HCT116 (cell line): ENCODE measurements around the gene SETD5. TPM values are rescaled to one million over a fixed set of nuclear protein-coding genes. Genes with fewer than 3 reads are reported as not detected.

Experiments
- ATAC-seq: fragments of 200-7000 bp; cut with Tn5 transposase; 2 replicates; pipeline ENCODE4 v1.9.1; 2020; ENCODE audit warnings: mild to moderate bottlenecking, moderate library complexity
- BruUV-seq: library from RNA; stranded (reverse); fragments of 400-500 nt; replicated peaks from 2 replicates; lab custom pipeline; 2021; lab: Mats Ljungman, UMichigan
- CTCF ChIA-PET: fragments of 300-600 bp; sonication (Branson Sonifier 250); formaldehyde crosslinking; loops from one replicate; lab custom pipeline; 2021; ENCODE audit warnings: antibody characterized with exemption; lab: Charles Lee
- POLR2A ChIA-PET: fragments of 300-600, 350-600 bp; sonication (Branson Sonifier 250); formaldehyde crosslinking; loops from one replicate; lab custom pipeline; 2021; ENCODE audit warnings: antibody characterized with exemption; lab: Charles Lee
- RAD21 ChIA-PET, 2 experiments: fragments of 300-600 bp; sonication (Branson Sonifier 250); formaldehyde crosslinking; loops; one replicate each; lab custom pipeline; 2023; ENCODE audit warnings: low total read pairs in 2 of 2; ENCODE audit not compliant: uncharacterized antibody in 2 of 2, unreplicated experiment in 2 of 2, low non-redundant PET in 1 of 2; lab: Charles Lee
- DNase-seq: peaks from one replicate; pipeline ENCODE4 v3.0.0-alpha.2; 2010; ENCODE audit warnings: low read depth, low spot score
- H2AFZ ChIP-seq: fragments of 200-600 bp; shearing (Covaris generic), sonication (generic); 2 replicates; pipeline ENCODE4 v1.6.1; 2017; ENCODE audit warnings: low read depth, mixed run types, mixed read lengths, antibody characterized with exemption, low read length; ENCODE audit not compliant: poor library complexity, severe bottlenecking
- H3K27ac ChIP-seq: 2 replicates; pipeline ENCODE4 v1.5.1; 2012; ENCODE audit warnings: low read depth, low read length
- H3K27me3 ChIP-seq: fragments of 200-600 bp; sonication (generic); 2 replicates; pipeline ENCODE4 v1.6.1; 2016; ENCODE audit warnings: mixed run types, low read length, mixed read lengths; ENCODE audit not compliant: insufficient read depth
- H3K36me3 ChIP-seq, 2 experiments: fragments of 200-500 bp in 1 of 2; fragments of 200-600 bp in 1 of 2; sonication (Bioruptor generic) in 1 of 2; sonication (generic) in 1 of 2; 2 replicates each; pipeline versions ENCODE4 v1.5.1 to v1.6.1; 2014 to 2016; ENCODE audit warnings: low read length in 2 of 2, inconsistent platforms in 1 of 2, mixed read lengths in 1 of 2, mixed run types in 1 of 2; ENCODE audit not compliant: insufficient read depth in 2 of 2, control insufficient read depth in 1 of 2
- H3K4me1 ChIP-seq, 2 experiments: fragments of 200-600 bp in 1 of 2; sonication (generic) in 1 of 2; 2 replicates each; pipeline versions ENCODE4 v1.5.1 to v1.6.1; 2012 to 2017; ENCODE audit warnings: low read length in 2 of 2, inconsistent platforms in 1 of 2, mild to moderate bottlenecking in 1 of 2, mixed read lengths in 1 of 2, mixed run types in 1 of 2, moderate library complexity in 1 of 2; ENCODE audit not compliant: insufficient read depth in 2 of 2, control insufficient read depth in 1 of 2
- H3K4me2 ChIP-seq: fragments of 200-600 bp; sonication (generic); 2 replicates; pipeline ENCODE4 v1.6.1; 2017; ENCODE audit warnings: mixed run types, low read length, mixed read lengths
- H3K4me3 ChIP-seq, 2 experiments: fragments of 200-600 bp in 1 of 2; sonication (generic) in 1 of 2; replicated peaks in 1 of 2; 2 replicates each; pipeline ENCODE4 v1.5.1; 2011 to 2016; ENCODE audit warnings: low read length in 2 of 2, control low read depth in 1 of 2, low read depth in 1 of 2, mild to moderate bottlenecking in 1 of 2, mixed read lengths in 1 of 2, mixed run types in 1 of 2
- H3K79me2 ChIP-seq: fragments of 200-600 bp; sonication (generic); 2 replicates; pipeline ENCODE4 v1.6.1; 2017; ENCODE audit warnings: mild to moderate bottlenecking, mixed run types, low read length, moderate library complexity, mixed read lengths; ENCODE audit not compliant: insufficient read depth
- H3K9ac ChIP-seq: fragments of 200-600 bp; sonication (generic); 2 replicates; pipeline ENCODE4 v1.6.1; 2016; ENCODE audit warnings: low read length, mixed read lengths
- H3K9me2 ChIP-seq: fragments of 200-600 bp; sonication (generic), shearing (Covaris generic); 2 replicates; pipeline ENCODE4 v1.6.1; 2017; ENCODE audit warnings: mixed run types, mild to moderate bottlenecking, moderate library complexity; ENCODE audit not compliant: insufficient read depth
- H3K9me3 ChIP-seq, 2 experiments: fragments of 200-500 bp in 1 of 2; fragments of 200-600 bp in 1 of 2; sonication (Bioruptor generic) in 1 of 2; sonication (generic) in 1 of 2; 2 replicates each; pipeline ENCODE4 v1.6.1; 2014 to 2017; ENCODE audit warnings: low read length in 2 of 2, mixed read lengths in 2 of 2, inconsistent platforms in 1 of 2, low read depth in 1 of 2, mild to moderate bottlenecking in 1 of 2, mixed run types in 1 of 2, moderate library complexity in 1 of 2; ENCODE audit not compliant: control insufficient read depth in 1 of 2, insufficient read depth in 1 of 2
- H4K20me1 ChIP-seq: fragments of 200-600 bp; sonication (generic), shearing (Covaris generic); 2 replicates; pipeline ENCODE4 v1.6.1; 2017; ENCODE audit warnings: mixed run types, mild to moderate bottlenecking, moderate library complexity; ENCODE audit not compliant: insufficient read depth
- CTCF ChIP-seq, 3 experiments: fragments of 200-600 bp in 1 of 3; sonication (generic) in 1 of 3; IDR thresholded peaks in 2 of 3; conservative IDR thresholded peaks in 1 of 3; 2 replicates each; pipeline ENCODE4 v1.5.1; 2012 to 2017; ENCODE audit warnings: low read depth in 2 of 3, low read length in 2 of 3, antibody characterized with exemption in 1 of 3, borderline replicate concordance in 1 of 3, control low read depth in 1 of 3, mild to moderate bottlenecking in 1 of 3, mixed read lengths in 1 of 3, mixed run types in 1 of 3, moderate library complexity in 1 of 3; ENCODE audit not compliant: insufficient read depth in 1 of 3
- EGR1 ChIP-seq: IDR thresholded peaks from 2 replicates; pipeline ENCODE4 v1.6.1; 2012; ENCODE audit warnings: low read depth
- EZH2 ChIP-seq: fragments of 200-600 bp; sonication (generic); IDR thresholded peaks from 2 replicates; pipeline ENCODE4 v1.6.1; 2017; ENCODE audit warnings: antibody characterized with exemption, mixed run types
- JUND ChIP-seq: IDR thresholded peaks from 2 replicates; pipeline ENCODE4 v1.6.1; 2012
- POLR2A ChIP-seq: IDR thresholded peaks from 2 replicates; pipeline ENCODE4 v1.7.0; 2011; ENCODE audit warnings: borderline replicate concordance; ENCODE audit not compliant: insufficient read depth, insufficient read length; ENCODE audit errors: extremely low read depth
- SRF ChIP-seq: IDR thresholded peaks from 2 replicates; pipeline ENCODE4 v1.6.1; 2012; ENCODE audit warnings: low read depth
- TCF7L2 ChIP-seq: IDR thresholded peaks from 2 replicates; pipeline ENCODE4 v1.7.0; 2011; ENCODE audit warnings: borderline replicate concordance, inconsistent platforms; ENCODE audit not compliant: insufficient read depth, insufficient read length; ENCODE audit errors: extremely low read depth
- ZBTB33 ChIP-seq: IDR thresholded peaks from 2 replicates; pipeline ENCODE4 v1.6.1; 2011; ENCODE audit warnings: mild to moderate bottlenecking, low read length, moderate library complexity; ENCODE audit not compliant: insufficient replicate concordance; ENCODE audit errors: extremely low read depth
- intact Hi-C: fragments of 100-400 bp; cut with micrococcal nuclease; formaldehyde crosslinking; loops from 2 replicates; pipeline ENCODE4 v1.10.0; 2022
- total RNA-seq: library from RNA; stranded (reverse); gene quantifications from one replicate; pipeline ENCODE4 v1.2.1, GENCODE V29; 2021; ENCODE audit not compliant: unreplicated experiment

Gene SETD5
- total RNA-seq, 1 experiment from 2014 or later: 141 TPM

- Histone ChIP-seq H3K27me3 (no peaks in the 10 kb centered on the region), H4K20me1 (no peaks in the 10 kb centered on the region), H3K9me2 (no peaks in the 10 kb centered on the region), H3K36me3 (peaks cover 83 to 84% of the 10 kb centered on the region in 2 experiments), H3K4me1 (no peaks in the 10 kb centered on the region), H3K4me3 (no peak overlapping the region), H2AFZ (no peak overlapping the region), H3K4me2 (no peak overlapping the region), H3K27ac (no peak overlapping the region), H3K9ac (no peak overlapping the region), H3K9me3 (no peaks in the 10 kb centered on the region), H3K79me2 (peaks cover 68% of the 10 kb centered on the region)
- ChIA-PET RAD21 (no interaction called here), CTCF (no interaction called here), POLR2A (no interaction called here)
- intact Hi-C loops: loop anchor here (5.0 kb wide), 1 partner anchor 33 kb away; no protein-coding TSS in a partner anchor
- TF ChIP-seq EGR1 (no peak), JUND (no peak), EZH2 (no peak)
- DNase-seq (no peak), ATAC-seq (no peak)
- no TSS peak for BruUV-seq
Measured at GRCh38 chr3:9469986-9470385, 72.6 kb downstream of the SETD5 start.

GRCh38 chr3:9473496-9474065 lies 76.2 kb downstream of the SETD5 start:
- H3K27ac ChIP-seq: no peak overlapping the region
- intact Hi-C loops: loop anchor here (5.0 kb wide), 1 partner anchor 36 kb away; no protein-coding TSS in a partner anchor
- no peak overlapping the region for H3K9ac ChIP-seq
- H2AFZ ChIP-seq: no peak overlapping the region
- TF ChIP-seq CTCF (IDR thresholded peaks at IDR 0.05 in 2 of 3, conservative IDR thresholded peaks at IDR 0.05 in 1 of 3; ENCODE audit: borderline replicate concordance in 1 of 3, insufficient read depth in 1 of 3, low read depth in 2 of 3, low read length in 2 of 3) (no peak), EGR1 (no peak), ZBTB33 (no peak), SRF (no peak), EZH2 (no peak), TCF7L2 (no peak), POLR2A (no peak)
- DNase-seq (no peak), ATAC-seq (no peak)
- no peak overlapping the region for H3K4me2 ChIP-seq
- H3K79me2 ChIP-seq: peaks cover 51% of the 10 kb centered on the region
- H3K4me3 ChIP-seq: no peak overlapping the region
- no TSS peak for BruUV-seq
- no peaks in the 10 kb centered on the region for H4K20me1 ChIP-seq
- no peaks in the 10 kb centered on the region for H3K27me3 ChIP-seq
- peaks cover 80 to 88% of the 10 kb centered on the region in 2 experiments for H3K36me3 ChIP-seq
- POLR2A ChIA-PET: no interaction called here
- RAD21 ChIA-PET: no interaction called here
- CTCF ChIA-PET: no interaction called here
- no peaks in the 10 kb centered on the region for H3K9me3 ChIP-seq
- no peaks in the 10 kb centered on the region for H3K9me2 ChIP-seq
- no peaks in the 10 kb centered on the region for H3K4me1 ChIP-seq
